Measurements from ENCODE around the gene FXYD1. TPM values are rescaled to one million over a fixed set of nuclear protein-coding genes. Genes with fewer than 3 reads are reported as not detected.

FXYD1 gene
- total RNA-seq, 1 donor from 2014 or later = 1.1 TPM

- Mint-ChIP-seq H3K4me3 (no peak overlapping the region), H3K36me3 (ENCODE audit: low read depth) (no peaks in the 10 kb centered on the region), H3K4me1 (peaks cover 3% of the 10 kb centered on the region), H3K27me3 (no peaks in the 10 kb centered on the region), H3K9me3 (peaks cover 9% of the 10 kb centered on the region), H3K27ac (no peak overlapping the region)
- DNase-seq = no peak
- no peak for ATAC-seq (ENCODE audit: low read depth)
- POLR2A ChIA-PET = interaction anchor here (0.8 kb wide), 1 partner anchor 25 kb away, joined by 3 read pairs; the partner anchor contains the start of gene FXYD5
- intact Hi-C loops (cut with micrococcal nuclease) = no loop called here
- CTCF ChIA-PET = interaction anchor here (0.6 to 1.2 kb wide), 2 partner anchors 26 to 38 kb away, joined by 3 read pairs; partner anchors contain the start of gene FXYD5
- TF ChIP-seq CTCF (IDR thresholded peaks at IDR 0.05) = no peak
Measured at GRCh38 chr19:35179830-35180229, 41.2 kb downstream of the FXYD1 start.

- intact Hi-C loops (cut with micrococcal nuclease) = no loop called here
- CTCF ChIA-PET = no interaction called here
- no peak overlapping the region for H3K27ac Mint-ChIP-seq
Measured at GRCh38 chr19:35181387-35181786, 42.8 kb downstream of the FXYD1 start.

GRCh38 chr19:35184267-35184666, 45.6 kb downstream of the FXYD1 start:
- H3K4me3 Mint-ChIP-seq = no peak overlapping the region
- DNase-seq = no peak
- ChIA-PET CTCF (no interaction called here), POLR2A (no interaction called here)
- peaks cover 7% of the 10 kb centered on the region for H3K9me3 Mint-ChIP-seq
- no peaks in the 10 kb centered on the region for H3K36me3 Mint-ChIP-seq (ENCODE audit: low read depth)
- intact Hi-C loops (cut with micrococcal nuclease) = no loop called here
- no peak for TF ChIP-seq CTCF (IDR thresholded peaks at IDR 0.05)
- no peak overlapping the region for H3K27ac Mint-ChIP-seq
- no peaks in the 10 kb centered on the region for H3K4me1 Mint-ChIP-seq
- no peaks in the 10 kb centered on the region for H3K27me3 Mint-ChIP-seq
- ATAC-seq (ENCODE audit: low read depth) = no peak

More at GRCh38 chr19:35181387-35181786, 42.8 kb downstream of the FXYD1 start:
- no peaks in the 10 kb centered on the region for H3K36me3 Mint-ChIP-seq (ENCODE audit: low read depth)
- POLR2A ChIA-PET = no interaction called here
- H3K4me3 Mint-ChIP-seq = no peak overlapping the region
- TF ChIP-seq CTCF (IDR thresholded peaks at IDR 0.05) = no peak
- no peaks in the 10 kb centered on the region for H3K27me3 Mint-ChIP-seq
- peaks cover 3% of the 10 kb centered on the region for H3K4me1 Mint-ChIP-seq
- peaks cover 9% of the 10 kb centered on the region for H3K9me3 Mint-ChIP-seq
- no peak for DNase-seq
- ATAC-seq (ENCODE audit: low read depth) = no peak

- H3K4me1 Mint-ChIP-seq = no peaks in the 10 kb centered on the region
- H3K4me3 Mint-ChIP-seq = no peak overlapping the region
- DNase-seq (no peak), ATAC-seq (ENCODE audit: low read depth) (no peak)
- TF ChIP-seq CTCF (IDR thresholded peaks at IDR 0.05) = no peak
- H3K27ac Mint-ChIP-seq = no peak overlapping the region
- intact Hi-C loops (cut with micrococcal nuclease) = no loop called here
- H3K27me3 Mint-ChIP-seq = no peaks in the 10 kb centered on the region
- CTCF ChIA-PET = no interaction called here
- peaks cover 7% of the 10 kb centered on the region for H3K9me3 Mint-ChIP-seq
- POLR2A ChIA-PET = no interaction called here
- H3K36me3 Mint-ChIP-seq (ENCODE audit: low read depth) = no peaks in the 10 kb centered on the region
Measured at GRCh38 chr19:35184884-35185283, 46.3 kb downstream of the FXYD1 start.

Other genes starting within 250 kb of the FXYD1 start
- gene ZNF30, start 211.9 kb upstream of the FXYD1 start, total RNA-seq = 2.7 and 4.0 TPM in 2 replicates
- gene ZNF792, start 174.6 kb upstream of the FXYD1 start, total RNA-seq = 4.8 and 4.9 TPM in 2 replicates
- gene GRAMD1A, start 138.5 kb upstream of the FXYD1 start, total RNA-seq = 52.9 and 54.4 TPM in 2 replicates
- 0.34 and 0.47 TPM in 2 replicates for gene SCN1B, start 108.4 kb upstream of the FXYD1 start, total RNA-seq
- not detected in 2 replicates for gene HPN, start 97.1 kb upstream of the FXYD1 start, total RNA-seq
- not detected in 2 replicates for gene FXYD3, start 23.0 kb upstream of the FXYD1 start, total RNA-seq
- not detected in 2 replicates for gene LGI4, start 3.8 kb upstream of the FXYD1 start, total RNA-seq
- gene FXYD7, start 4.4 kb downstream of the FXYD1 start, total RNA-seq = 2.2 and 3.0 TPM in 2 replicates
- gene FXYD5, start 15.9 kb downstream of the FXYD1 start, total RNA-seq = 103 and 125 TPM in 2 replicates
- not detected in 2 replicates for gene FAM187B, start 89.9 kb downstream of the FXYD1 start, total RNA-seq
- gene LSR, start 110.2 kb downstream of the FXYD1 start, total RNA-seq = 16.4 and 18.0 TPM in 2 replicates
- 233 and 236 TPM in 2 replicates for gene USF2, start 130.1 kb downstream of the FXYD1 start, total RNA-seq
- gene HAMP, start 143.7 kb downstream of the FXYD1 start, total RNA-seq = 1.3 and 2.2 TPM in 2 replicates
- 0.22 and 0.31 TPM in 2 replicates for gene MAG, start 153.3 kb downstream of the FXYD1 start, total RNA-seq
- 920 and 1,096 TPM in 2 replicates for gene CD22, start 190.4 kb downstream of the FXYD1 start, total RNA-seq
- 5.1 and 6.0 TPM in 2 replicates for gene FFAR1, start 209.1 kb downstream of the FXYD1 start, total RNA-seq
- gene FFAR3, start 219.6 kb downstream of the FXYD1 start, total RNA-seq = 0.16 TPM in 1 of 2 replicates, not detected in the other
- gene GPR42, start 232.2 kb downstream of the FXYD1 start, total RNA-seq = not detected in 2 replicates

Measured in activated B cell treated with CpG ODN at 0.5 μM for 24 hours (primary cell).